GM21737 (cell line): Measurements from ENCODE around the gene ZFPM1.

Experiments used
- ATAC-seq: cut with Tn5 transposase; IDR thresholded peaks from one replicate; pipeline ENCODE4 v1.9.1; 2021; ENCODE audit warnings: mild to moderate bottlenecking, moderate library complexity; ENCODE audit not compliant: unreplicated experiment

The ZFPM1 gene

DNA sequence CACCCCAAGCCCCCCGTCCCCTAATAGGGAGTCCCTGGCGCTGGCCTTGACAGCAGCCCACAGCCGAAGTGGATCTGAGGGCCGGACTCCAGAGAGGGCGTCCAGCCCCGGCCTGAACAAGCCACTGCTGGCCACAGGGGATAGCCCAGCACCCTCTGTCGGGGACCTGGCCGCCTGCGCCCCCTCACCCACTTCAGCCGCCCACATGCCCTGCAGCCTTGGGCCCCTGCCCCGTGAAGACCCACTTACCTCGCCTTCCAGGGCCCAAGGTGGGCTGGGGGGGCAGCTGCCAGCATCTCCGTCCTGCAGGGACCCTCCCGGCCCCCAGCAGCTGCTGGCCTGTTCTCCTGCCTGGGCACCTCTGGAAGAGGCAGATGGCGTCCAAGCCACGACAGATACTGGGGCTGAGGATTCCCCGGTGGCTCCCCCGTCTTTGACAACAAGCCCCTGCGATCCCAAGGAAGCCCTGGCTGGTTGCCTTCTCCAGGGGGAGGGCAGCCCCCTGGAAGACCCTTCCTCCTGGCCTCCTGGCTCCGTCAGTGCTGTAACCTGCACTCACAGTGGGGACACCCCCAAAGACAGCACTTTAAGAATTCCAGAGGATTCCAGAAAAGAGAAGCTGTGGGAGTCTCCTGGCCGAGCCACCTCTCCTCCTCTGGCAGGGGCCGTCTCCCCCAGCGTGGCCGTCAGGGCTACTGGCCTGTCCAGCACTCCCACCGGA, 19.3 kb upstream of the ZFPM1 start:
- no peak for ATAC-seq

- no peak for ATAC-seq
Measured at GRCh38 chr16:88434353-88434690, 18.8 kb upstream of the ZFPM1 start.

DNA sequence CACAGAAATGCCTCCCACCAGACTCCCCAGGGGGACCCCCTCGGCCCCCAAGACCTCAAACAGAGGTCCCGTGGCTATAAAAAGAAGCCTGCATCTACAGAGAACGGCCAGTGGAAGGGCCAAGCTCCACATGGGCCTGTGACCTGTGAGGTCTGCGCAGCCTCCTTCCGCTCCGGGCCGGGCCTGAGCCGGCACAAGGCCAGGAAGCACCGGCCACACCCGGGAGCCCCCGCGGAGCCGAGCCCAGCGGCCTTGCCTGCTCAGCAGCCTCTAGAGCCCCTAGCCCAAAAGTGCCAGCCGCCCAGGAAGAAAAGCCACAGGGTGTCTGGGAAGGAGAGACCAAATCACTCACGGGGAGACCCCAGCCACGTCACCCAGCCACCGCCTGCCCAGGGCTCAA, 18.3 kb upstream of the ZFPM1 start:
- no peak for ATAC-seq

- no peak for ATAC-seq
Measured at GRCh38 chr16:88435437-88436355, 17.4 kb upstream of the ZFPM1 start.

DNA sequence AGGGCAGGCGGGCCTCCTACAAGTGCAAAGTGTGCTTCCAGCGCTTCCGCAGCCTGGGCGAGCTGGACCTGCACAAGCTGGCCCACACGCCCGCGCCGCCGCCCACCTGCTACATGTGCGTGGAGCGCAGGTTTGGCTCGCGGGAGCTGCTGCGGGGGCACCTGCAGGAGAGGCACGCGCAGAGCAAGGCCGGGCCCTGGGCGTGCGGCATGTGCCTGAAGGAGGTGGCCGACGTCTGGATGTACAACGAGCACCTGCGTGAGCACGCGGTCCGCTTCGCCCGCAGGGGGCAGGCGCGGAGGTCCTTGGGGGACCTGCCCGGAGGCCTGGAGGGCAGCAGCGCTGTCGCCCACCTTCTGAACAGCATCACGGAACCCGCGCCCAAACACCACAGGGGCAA, 16.3 kb upstream of the ZFPM1 start:
- no peak for ATAC-seq

DNA sequence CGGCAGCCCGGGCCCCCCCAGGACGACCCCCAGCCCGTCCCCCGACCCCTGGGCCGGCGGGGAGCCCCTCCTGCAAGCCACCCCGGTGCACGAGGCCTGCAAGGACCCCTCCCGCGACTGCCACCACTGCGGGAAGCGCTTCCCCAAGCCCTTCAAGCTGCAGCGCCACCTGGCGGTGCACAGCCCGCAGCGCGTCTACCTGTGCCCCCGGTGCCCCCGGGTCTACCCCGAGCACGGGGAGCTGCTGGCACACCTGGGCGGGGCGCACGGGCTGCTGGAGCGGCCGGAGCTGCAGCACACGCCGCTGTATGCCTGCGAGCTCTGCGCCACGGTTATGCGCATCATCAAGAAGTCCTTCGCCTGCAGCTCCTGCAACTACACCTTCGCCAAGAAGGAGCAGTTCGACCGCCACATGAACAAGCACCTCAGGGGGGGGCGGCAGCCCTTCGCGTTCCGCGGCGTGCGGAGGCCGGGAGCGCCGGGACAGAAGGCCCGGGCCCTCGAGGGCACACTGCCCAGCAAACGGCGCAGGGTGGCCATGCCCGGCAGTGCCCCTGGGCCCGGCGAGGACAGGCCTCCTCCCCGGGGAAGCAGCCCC, 15.6 kb upstream of the ZFPM1 start:
- ATAC-seq: no peak

- ATAC-seq: no peak
Measured at GRCh38 chr16:88438084-88438870, 14.8 kb upstream of the ZFPM1 start.

DNA sequence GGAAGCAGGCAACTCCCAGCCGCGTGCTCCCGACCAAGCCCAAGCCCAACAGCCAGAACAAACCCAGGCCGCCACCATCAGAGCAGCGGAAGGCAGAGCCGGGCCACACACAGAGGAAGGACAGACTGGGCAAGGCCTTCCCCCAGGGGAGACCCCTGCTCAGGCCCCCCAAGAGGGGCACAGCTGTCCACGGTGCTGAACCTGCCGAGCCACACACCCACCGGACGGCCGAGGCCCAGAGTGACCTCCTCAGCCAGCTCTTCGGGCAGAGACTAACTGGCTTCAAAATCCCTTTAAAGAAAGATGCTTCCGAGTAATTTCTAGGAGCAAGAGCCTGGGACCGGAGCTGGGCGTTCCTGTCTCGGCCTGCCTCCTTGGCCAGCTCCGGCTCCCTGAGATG, 14.1 kb upstream of the ZFPM1 start:
- ATAC-seq: no peak

DNA sequence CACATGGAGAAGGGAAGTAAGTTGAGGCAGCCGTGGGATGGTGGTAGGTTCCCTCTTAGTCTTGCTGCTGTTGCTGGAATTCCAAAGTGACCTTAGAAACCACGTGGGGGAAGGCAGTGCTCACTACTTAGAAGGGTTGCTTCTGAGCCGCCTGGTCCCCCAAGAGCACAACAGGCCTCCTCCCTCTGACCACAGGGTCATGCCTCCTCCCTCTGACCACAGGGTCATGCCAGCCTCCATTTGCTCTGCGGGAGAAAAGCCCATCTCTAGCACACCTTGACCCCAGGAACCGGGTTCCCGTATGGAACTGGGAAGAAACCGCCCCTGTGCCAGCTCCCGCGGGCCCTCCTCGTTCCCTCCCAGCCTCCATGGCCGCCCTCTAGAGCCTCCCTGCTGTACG, 13.4 kb upstream of the ZFPM1 start:
- no peak for ATAC-seq

GRCh38 chr16:88440111-88440510, 13.0 kb upstream of the ZFPM1 start:
- no peak for ATAC-seq

DNA sequence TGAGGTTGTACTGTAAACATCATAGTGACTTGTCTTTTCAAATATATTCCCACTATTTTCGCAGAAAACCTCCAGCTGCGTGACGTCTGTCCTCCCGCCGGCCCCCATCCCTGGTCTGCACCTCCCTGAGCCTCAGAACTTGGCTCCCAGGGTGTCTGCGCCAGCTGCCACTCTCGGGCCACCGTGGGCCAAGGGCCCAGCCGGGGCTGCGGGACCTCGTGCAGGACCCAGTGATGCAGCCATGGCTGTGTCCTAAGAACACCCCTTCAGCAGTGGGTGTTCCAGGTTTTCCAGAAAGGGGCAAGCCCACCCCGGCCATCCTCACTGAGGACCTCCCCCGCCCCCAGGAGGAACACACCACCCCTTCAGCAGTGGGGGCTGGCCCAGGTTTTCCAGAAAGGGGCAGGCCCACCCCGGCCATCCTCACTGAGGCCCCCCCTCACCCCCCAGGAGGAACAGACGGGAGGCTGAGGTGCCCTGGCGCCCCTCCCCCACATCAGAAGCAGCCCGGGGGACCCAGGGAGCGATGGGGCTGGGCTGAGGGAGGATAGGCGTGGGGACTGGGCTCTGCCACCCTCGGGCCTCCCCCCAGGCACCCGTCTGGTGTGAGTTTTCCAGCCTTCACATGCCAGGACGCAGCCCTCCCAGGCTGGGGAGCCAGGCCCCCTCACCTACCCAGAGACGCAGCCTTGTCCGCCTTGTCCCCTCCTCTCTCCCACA, 12.2 kb upstream of the ZFPM1 start:
- ATAC-seq: no peak

GRCh38 chr16:88441460-88441859, 11.6 kb upstream of the ZFPM1 start:
- ATAC-seq: no peak

DNA sequence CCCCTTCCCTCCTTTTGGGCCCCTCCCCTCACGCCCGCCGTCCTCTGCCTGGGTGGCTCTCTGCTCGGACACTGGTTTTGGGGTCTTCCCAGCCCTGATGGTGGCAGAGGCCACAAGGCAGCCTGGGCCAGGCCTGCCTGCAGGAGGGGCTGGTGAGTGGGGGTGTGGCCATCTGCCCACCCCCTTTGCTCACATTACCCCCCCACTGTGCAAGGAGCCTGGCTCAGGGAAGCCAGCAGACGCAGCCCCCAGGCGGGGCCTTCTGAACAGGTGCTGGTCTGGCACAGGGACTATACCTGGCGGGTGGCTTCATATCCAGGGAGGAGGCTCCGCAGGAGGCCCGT, 10.7 kb upstream of the ZFPM1 start:
- ATAC-seq: no peak

- no peak for ATAC-seq
Measured at GRCh38 chr16:88442727-88443576, 10.1 kb upstream of the ZFPM1 start.

DNA sequence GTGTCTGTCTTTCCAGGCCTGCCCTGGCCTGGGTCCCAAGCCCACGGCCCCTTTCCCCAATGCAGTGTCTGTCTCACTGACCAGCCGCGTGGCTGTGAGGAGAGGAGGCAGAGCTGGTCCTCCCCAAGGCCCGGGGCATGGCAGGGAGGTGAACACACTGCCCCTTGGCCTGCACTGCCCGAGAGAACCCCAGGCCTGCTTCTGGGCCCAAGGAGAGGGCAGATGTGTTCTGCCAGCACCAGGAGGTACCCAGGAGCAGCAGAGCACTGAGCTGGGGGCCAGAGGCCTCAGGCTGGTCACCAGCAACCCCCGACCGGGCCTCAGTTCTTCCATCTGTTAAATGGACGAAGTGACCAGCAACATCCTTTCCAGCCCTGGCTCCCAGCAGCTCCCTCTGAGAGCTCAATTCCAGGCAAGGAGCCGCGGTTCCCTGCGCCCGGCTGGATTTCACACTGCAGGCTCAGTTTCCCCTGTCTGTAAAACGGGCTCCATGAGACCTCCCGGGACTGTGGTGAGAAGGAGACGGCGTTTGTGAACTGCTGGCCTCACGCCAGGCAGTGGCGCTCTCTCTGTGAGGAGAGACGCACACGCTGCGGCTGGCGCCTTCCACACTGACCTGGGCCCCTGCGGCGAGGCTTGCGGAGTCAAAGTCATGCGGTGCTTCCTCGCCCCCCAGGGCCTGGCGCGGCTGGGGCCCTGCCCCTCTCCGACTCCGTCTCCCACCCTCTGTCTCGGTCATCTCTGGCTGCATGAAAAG, 8.1 kb upstream of the ZFPM1 start:
- no peak for ATAC-seq

GRCh38 chr16:88445583-88445960, 7.5 kb upstream of the ZFPM1 start:
- no peak for ATAC-seq

GRCh38 chr16:88446061-88446460, 7.0 kb upstream of the ZFPM1 start:
- ATAC-seq: no peak

- ATAC-seq: no peak
Measured at GRCh38 chr16:88446736-88447135, 6.3 kb upstream of the ZFPM1 start.

DNA sequence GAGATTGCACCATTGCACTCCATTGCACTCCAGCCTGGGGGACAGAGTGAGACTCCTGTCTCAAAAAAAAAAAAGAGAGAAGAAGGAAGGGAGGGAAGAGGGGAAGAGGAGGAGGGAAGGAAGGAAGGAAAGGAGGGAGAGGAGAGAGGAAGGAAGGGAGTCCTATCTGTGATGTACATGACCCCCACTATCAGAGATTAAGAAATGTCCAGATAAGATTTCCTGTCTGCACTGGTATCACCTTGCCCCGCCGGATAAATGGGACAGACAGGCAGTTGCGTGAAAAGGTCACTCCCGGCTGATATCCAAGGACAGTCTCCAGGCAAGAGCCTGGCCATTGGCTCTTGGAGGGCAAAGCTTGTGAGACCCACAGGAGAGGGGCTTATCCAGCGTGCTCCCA, 5.2 kb upstream of the ZFPM1 start:
- ATAC-seq: no peak
